ENCODE data around the gene ZCCHC24. TPM values are rescaled to one million over a fixed set of nuclear protein-coding genes. Genes with fewer than 3 reads are reported as not detected.

The ZCCHC24 gene
- total and polyA plus RNA-seq, 9 donors: 21.6 to 92.1 (median 58.3) TPM

GRCh38 chr10:79468015-79468560 is 22.7 kb upstream of the ZCCHC24 start:
- Histone ChIP-seq H3K27me3 (no peaks in the 10 kb centered on the region), H3K36me3 (no peaks in the 10 kb centered on the region), H3K27ac (peak overlapping the region in 1 of 2 donors; percentile 32), H3K4me3 (no peak overlapping the region), H3K4me1 (ENCODE audit: insufficient read depth) (peaks cover 3% of the 10 kb centered on the region), H3K9me3 (no peaks in the 10 kb centered on the region)
- 33 to 35% (median 34%) methylated on average over 3 of the region's 3 CpGs for WGBS, 3 donors
- intact Hi-C loops (cut with DNase I): loop anchor here in 3 of 4 donors (5.0 to 10.0 kb wide), 3 partner anchors 86 to 223 kb away; no protein-coding TSS in a partner anchor
- DNase-seq: no peak
- TF ChIP-seq CTCF (IDR thresholded peaks at IDR 0.05): no peak
- TF ChIP-seq POLR2A (IDR thresholded peaks at IDR 0.05): no peak
- TF ChIP-seq EP300 (IDR thresholded peaks at IDR 0.05): no peak

GRCh38 chr10:79465341-79465740 is 19.9 kb upstream of the ZCCHC24 start:
- H3K4me3 ChIP-seq: no peak overlapping the region
- no peaks in the 10 kb centered on the region for H3K9me3 ChIP-seq
- TF ChIP-seq POLR2A (IDR thresholded peaks at IDR 0.05) (no peak), CTCF (IDR thresholded peaks at IDR 0.05) (no peak), EP300 (IDR thresholded peaks at IDR 0.05) (no peak)
- H3K27ac ChIP-seq: no peak overlapping the region
- H3K4me1 ChIP-seq (ENCODE audit: insufficient read depth): peaks cover 3% of the 10 kb centered on the region
- H3K36me3 ChIP-seq: no peaks in the 10 kb centered on the region
- H3K27me3 ChIP-seq: no peaks in the 10 kb centered on the region
- 90 to 96% (median 92%) methylated on average over 3 of the region's 3 CpGs for WGBS, 3 donors
- intact Hi-C loops (cut with DNase I): loop anchor here in 3 of 4 donors (5.0 to 10.0 kb wide), 3 partner anchors 83 to 221 kb away; no protein-coding TSS in a partner anchor
- no peak for DNase-seq

- Histone ChIP-seq H3K4me1 (ENCODE audit: insufficient read depth) (peaks cover 3% of the 10 kb centered on the region), H3K27me3 (no peaks in the 10 kb centered on the region), H3K9me3 (no peaks in the 10 kb centered on the region), H3K27ac (no peak overlapping the region), H3K36me3 (no peaks in the 10 kb centered on the region), H3K4me3 (no peak overlapping the region)
- no peak for DNase-seq
- WGBS, 3 donors: 69 to 85% (median 74%) methylated on average over 8 to 10 of the region's 10 CpGs
- intact Hi-C loops (cut with DNase I): loop anchor here in 1 of 4 donors (10.0 kb wide), 1 partner anchor 219 kb away; no protein-coding TSS in a partner anchor
- no peak for TF ChIP-seq CTCF (IDR thresholded peaks at IDR 0.05)
- no peak for TF ChIP-seq POLR2A (IDR thresholded peaks at IDR 0.05)
- no peak for TF ChIP-seq EP300 (IDR thresholded peaks at IDR 0.05)
Measured at GRCh38 chr10:79463578-79464496, 18.4 kb upstream of the ZCCHC24 start.

- Histone ChIP-seq H3K36me3 (no peaks in the 10 kb centered on the region), H3K4me1 (ENCODE audit: insufficient read depth) (peaks cover 1% of the 10 kb centered on the region), H3K9me3 (no peaks in the 10 kb centered on the region), H3K27me3 (no peaks in the 10 kb centered on the region), H3K4me3 (no peak overlapping the region), H3K27ac (no peak overlapping the region)
- intact Hi-C loops (cut with DNase I): loop anchor here in 1 of 4 donors (10.0 kb wide), 1 partner anchor 216 kb away; no protein-coding TSS in a partner anchor
- DNase-seq: no peak
- WGBS, 3 donors: 96 to 98% (median 98%) methylated on average over 4 of the region's 4 CpGs
- TF ChIP-seq POLR2A (IDR thresholded peaks at IDR 0.05) (no peak), EP300 (IDR thresholded peaks at IDR 0.05) (no peak), CTCF (IDR thresholded peaks at IDR 0.05) (no peak)
Measured at GRCh38 chr10:79460687-79461086, 15.3 kb upstream of the ZCCHC24 start.
